Endothelial cell of umbilical vein (primary cell): ENCODE results near the gene MAP3K1. TPM values are rescaled to one million over a fixed set of nuclear protein-coding genes. Genes with fewer than 3 reads are reported as not detected.

Source experiments
- BruUV-seq: library from RNA; stranded (reverse); fragments of 400-500 nt; replicated peaks from 2 replicates; lab custom pipeline; 2021; lab: Mats Ljungman, UMichigan
- CTCF ChIA-PET: fragments of 300-600, 350-600 bp; sonication (Branson Sonifier 250); formaldehyde crosslinking; loops from one replicate; lab custom pipeline; 2021; ENCODE audit warnings: antibody characterized with exemption, inconsistent platforms; lab: Charles Lee
- POLR2A ChIA-PET: fragments of 300-600, 350-600 bp; sonication (Branson Sonifier 250); formaldehyde crosslinking; loops from one replicate; lab custom pipeline; 2021; ENCODE audit warnings: antibody characterized with exemption, inconsistent platforms; lab: Charles Lee
- DNase-seq: peaks from one replicate; pipeline ENCODE4 v3.0.0-alpha.2; 2011; ENCODE audit warnings: low read depth, low spot score
- FAIRE-seq: peaks from 2 replicates; lab custom pipeline; 2011; peaks lifted over from hg19 to GRCh38; lab: Jason Lieb, UNC
- H2AFZ ChIP-seq: 2 replicates; pipeline ENCODE4 v1.6.0; 2012; ENCODE audit warnings: low read depth, low read length, control low read depth, inconsistent platforms
- H3K27ac ChIP-seq: 2 replicates; pipeline ENCODE4 v1.5.1; 2011; ENCODE audit warnings: low read depth, mild to moderate bottlenecking, control low read depth, low read length, moderate library complexity; ENCODE audit not compliant: insufficient read depth
- H3K27me3 ChIP-seq, 2 experiments: 2 replicates each; pipeline versions ENCODE4 v1.6.0 to v1.6.1; 2011; ENCODE audit warnings: low read length in 2 of 2, mixed read lengths in 1 of 2; ENCODE audit not compliant: control insufficient read depth in 2 of 2, insufficient read depth in 2 of 2
- H3K36me3 ChIP-seq, 2 experiments: 2 replicates in 1 of 2; 3 replicates in 1 of 2; pipeline ENCODE4 v1.5.1; 2011; ENCODE audit warnings: low read length in 2 of 2, mild to moderate bottlenecking in 1 of 2, moderate library complexity in 1 of 2; ENCODE audit not compliant: control insufficient read depth in 2 of 2, insufficient read depth in 2 of 2; ENCODE audit errors: extremely low read depth in 1 of 2
- H3K4me1 ChIP-seq: 3 replicates; pipeline ENCODE4 v1.5.1; 2011; ENCODE audit warnings: mild to moderate bottlenecking, low read length; ENCODE audit not compliant: control insufficient read depth, insufficient read depth; ENCODE audit errors: extremely low read depth
- H3K4me2 ChIP-seq: 2 replicates; pipeline ENCODE4 v1.6.1; 2011; ENCODE audit warnings: low read length, control low read depth, mixed read lengths; ENCODE audit not compliant: insufficient read depth
- H3K4me3 ChIP-seq, 3 experiments: fragments of 200-600 bp in 1 of 3; sonication (generic), shearing (Covaris generic) in 1 of 3; replicated peaks in 1 of 3; 2 replicates each; pipeline ENCODE4 v1.5.1; 2011 to 2016; ENCODE audit warnings: control low read depth in 3 of 3, low read length in 3 of 3, mild to moderate bottlenecking in 2 of 3, inconsistent platforms in 1 of 3, low read depth in 1 of 3, moderate library complexity in 1 of 3; ENCODE audit not compliant: insufficient read depth in 1 of 3
- H3K79me2 ChIP-seq: 2 replicates; pipeline ENCODE4 v1.6.0; 2012; ENCODE audit warnings: low read length, inconsistent platforms; ENCODE audit not compliant: control insufficient read depth, insufficient read depth
- H3K9ac ChIP-seq: replicated peaks from 2 replicates; pipeline ENCODE3; 2011; ENCODE audit warnings: low read length, control low read depth; ENCODE audit not compliant: insufficient read depth; ENCODE audit errors: extremely low read depth
- H3K9me1 ChIP-seq: replicated peaks from 3 replicates; pipeline ENCODE4 v1.6.0; 2011; ENCODE audit warnings: mild to moderate bottlenecking, low read length; ENCODE audit not compliant: control insufficient read depth, insufficient read depth; ENCODE audit errors: extremely low read depth
- H3K9me3 ChIP-seq: replicated peaks from 2 replicates; pipeline ENCODE4 v1.5.1; 2012; ENCODE audit warnings: low read length, inconsistent platforms; ENCODE audit not compliant: control insufficient read depth, insufficient read depth
- H4K20me1 ChIP-seq: replicated peaks from 2 replicates; pipeline ENCODE3; 2011; ENCODE audit warnings: mild to moderate bottlenecking, low read length; ENCODE audit not compliant: control insufficient read depth, insufficient read depth; ENCODE audit errors: extremely low read depth
- CTCF ChIP-seq, 2 donors: IDR thresholded peaks; 1 replicate in 1 of 2; 2 replicates in 1 of 2; pipeline ENCODE4 v1.5.1; 2011; ENCODE audit warnings: low read length in 2 of 2, mild to moderate bottlenecking in 2 of 2, moderate library complexity in 2 of 2, control low read depth in 1 of 2, inconsistent platforms in 1 of 2, low read depth in 1 of 2; ENCODE audit not compliant: insufficient read depth in 1 of 2; ENCODE audit errors: extremely low read depth in 1 of 2
- EZH2 ChIP-seq: IDR thresholded peaks from 2 replicates; pipeline ENCODE4 v1.6.1; 2012; ENCODE audit warnings: borderline replicate concordance, low read depth, mild to moderate bottlenecking, moderate library complexity, low read length, inconsistent platforms; ENCODE audit not compliant: severe bottlenecking
- FOS ChIP-seq: IDR thresholded peaks from 2 replicates; pipeline ENCODE4 v1.6.1; 2011; ENCODE audit warnings: mild to moderate bottlenecking, low read length, moderate library complexity, borderline replicate concordance; ENCODE audit not compliant: insufficient read depth
- GATA2 ChIP-seq: IDR thresholded peaks from 2 replicates; pipeline ENCODE4 v1.7.0; 2011; ENCODE audit warnings: low read depth, mild to moderate bottlenecking, moderate library complexity, mixed read lengths, low read length; ENCODE audit not compliant: insufficient read length, insufficient read depth
- JUN ChIP-seq: IDR thresholded peaks from 2 replicates; pipeline ENCODE4 v1.6.1; 2011; ENCODE audit warnings: borderline replicate concordance, low read depth; ENCODE audit not compliant: insufficient read length, insufficient read depth
- MYC ChIP-seq: IDR thresholded peaks from one replicate; pipeline ENCODE4 v1.6.1; 2011; ENCODE audit warnings: mild to moderate bottlenecking, low read depth, low read length
- POLR2A ChIP-seq: IDR thresholded peaks from 2 replicates; pipeline ENCODE4 v1.6.1; 2012; ENCODE audit warnings: low read depth, mild to moderate bottlenecking, control low read depth, low read length
- POLR2AphosphoS5 ChIP-seq: IDR thresholded peaks from 2 replicates; pipeline ENCODE4 v1.6.1; 2012; ENCODE audit warnings: low read depth, mild to moderate bottlenecking, control low read depth, low read length, moderate library complexity; ENCODE audit not compliant: insufficient read depth
- dilution Hi-C: fragments of 300-500 bp; cut with MboI; formaldehyde crosslinking; loops from one replicate; pipeline ENCODE4 v1.15.0; 2019; ENCODE audit warnings: low sequenced_read_pairs; ENCODE audit not compliant: extremely low pct_ligation_motif_present
- intact Hi-C: fragments of 100-400 bp; cut with micrococcal nuclease; formaldehyde crosslinking; loops from one replicate; pipeline ENCODE4 v1.10.0; 2022
- polyA plus RNA-seq, 4 experiments: library from polyadenylated mRNA; depleted of rRNA in 3 of 4; stranded (reverse) in 3 of 4; unstranded in 1 of 4; fragments of >200 nt; gene quantifications; 2 replicates each; pipeline versions ENCODE4 v1.2.1 to v1.2.3, GENCODE V29; 2011 to 2012; ENCODE audit warnings: missing spikeins in 1 of 4
- total RNA-seq: library from RNA; stranded (reverse); gene quantifications from 2 replicates; pipeline ENCODE4 v1.2.3, GENCODE V29; 2021
- TF ChIP-seq, protein P1 (sequence below): IDR thresholded peaks from 2 replicates; pipeline ENCODE4 v1.6.1; 2011; ENCODE audit not compliant: insufficient read depth, insufficient read length

Gene MAP3K1
- total and polyA plus RNA-seq, 2 donors (not counting 3 experiments of a cell fraction or from before 2014, with no cell fraction given): 5.7 to 14.4 TPM

GRCh38 chr5:56840597-56840996 is 25.2 kb downstream of the MAP3K1 start:
- Histone ChIP-seq H3K9me1 (peaks cover 4% of the 10 kb centered on the region), H3K27me3 (no peaks in the 10 kb centered on the region), H3K4me2 (no peak overlapping the region), H3K9me3 (no peaks in the 10 kb centered on the region), H3K36me3 (no peaks in the 10 kb centered on the region), H3K79me2 (peaks cover 54% of the 10 kb centered on the region), H3K4me1 (peaks cover 25% of the 10 kb centered on the region), H2AFZ (no peak overlapping the region), H3K9ac (no peak overlapping the region), H3K4me3 (no peak overlapping the region), H4K20me1 (peaks cover 3% of the 10 kb centered on the region), H3K27ac (no peak overlapping the region)
- ChIA-PET CTCF (interaction anchor here (0.7 to 3.4 kb wide), 3 partner anchors 11 to 959 kb away, joined by 3 to 12 read pairs (median 4); no protein-coding TSS in a partner anchor), POLR2A (no interaction called here)
- dilution Hi-C loops (no loop called here), intact Hi-C loops (no loop called here)
- DNase-seq (no peak), FAIRE-seq (no peak)
- no TSS peak for BruUV-seq
- TF ChIP-seq JUN (no peak), EZH2 (no peak)

DNA sequence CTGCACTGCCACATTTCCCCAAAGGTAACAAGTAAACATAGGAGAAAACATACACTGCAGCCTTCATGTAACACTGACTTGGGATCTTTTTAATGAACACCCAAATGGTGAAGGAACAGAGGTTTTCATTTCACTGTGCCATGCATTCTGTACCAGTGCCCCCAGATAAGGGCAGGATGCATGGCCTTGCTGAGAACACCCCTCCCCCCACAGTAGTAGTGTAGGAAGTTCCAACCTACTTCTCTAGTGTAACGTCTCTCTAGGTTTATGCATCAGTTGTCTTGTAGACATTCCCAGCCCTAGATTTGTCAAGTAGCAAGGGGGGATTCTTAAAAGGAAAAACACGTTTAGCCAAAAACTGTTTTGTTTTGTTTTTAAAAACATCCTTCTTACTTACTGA is 29.9 kb downstream of the MAP3K1 start:
- no peak overlapping the region for H3K4me3 ChIP-seq
- H4K20me1 ChIP-seq: peaks cover 3% of the 10 kb centered on the region
- CTCF ChIA-PET: interaction anchor here (0.8 kb wide), 1 partner anchor 575 kb away, joined by 3 read pairs; no protein-coding TSS in a partner anchor
- BruUV-seq: no TSS peak
- no peak overlapping the region for H3K27ac ChIP-seq
- DNase-seq (no peak), FAIRE-seq (no peak)
- no peaks in the 10 kb centered on the region for H3K36me3 ChIP-seq
- H3K9ac ChIP-seq: no peak overlapping the region
- H3K4me2 ChIP-seq: no peak overlapping the region
- peaks cover 35% of the 10 kb centered on the region for H3K79me2 ChIP-seq
- TF ChIP-seq MYC (no peak), FOS (no peak), POLR2AphosphoS5 (no peak), JUN (no peak), EZH2 (no peak), CTCF (IDR thresholded peaks at IDR 0.05; ENCODE audit: extremely low read depth in 1 of 2, insufficient read depth in 1 of 2, low read depth in 1 of 2, low read length in 2 of 2) (no peak), POLR2A (no peak), GATA2 (no peak)
- TF ChIP-seq, protein P1, sequence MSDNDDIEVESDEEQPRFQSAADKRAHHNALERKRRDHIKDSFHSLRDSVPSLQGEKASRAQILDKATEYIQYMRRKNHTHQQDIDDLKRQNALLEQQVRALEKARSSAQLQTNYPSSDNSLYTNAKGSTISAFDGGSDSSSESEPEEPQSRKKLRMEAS: no peak
- POLR2A ChIA-PET: no interaction called here
- intact Hi-C loops (no loop called here), dilution Hi-C loops (no loop called here)
- H3K9me3 ChIP-seq: no peaks in the 10 kb centered on the region
- H3K4me1 ChIP-seq: peaks cover 9% of the 10 kb centered on the region
- no peak overlapping the region for H2AFZ ChIP-seq
- H3K9me1 ChIP-seq: peaks cover 6% of the 10 kb centered on the region
- H3K27me3 ChIP-seq: no peaks in the 10 kb centered on the region
